HL-60 (cell line): ENCODE results near the gene POLR1B.
"Not testable (repeated sequence)": the region's sequence is repeated elsewhere in the genome, so short reads cannot be mapped to it uniquely, and the experiment has no call there.

Experiments used
- CTCF ChIP-seq: IDR thresholded peaks from one replicate; pipeline ENCODE4 v1.5.1; 2011; ENCODE audit warnings: low read length, control low read depth, inconsistent platforms; ENCODE audit not compliant: insufficient read depth
- GABPA ChIP-seq: IDR thresholded peaks from 2 replicates; pipeline ENCODE4 v1.6.1; 2012; ENCODE audit warnings: low read depth
- POLR2AphosphoS5 ChIP-seq: IDR thresholded peaks from 2 replicates; pipeline ENCODE4 v1.6.1; 2012; ENCODE audit warnings: low read depth
- SPI1 ChIP-seq: IDR thresholded peaks from 2 replicates; pipeline ENCODE4 v1.6.1; 2012; ENCODE audit warnings: low read depth, mild to moderate bottlenecking, borderline replicate concordance

- TF ChIP-seq CTCF, POLR2AphosphoS5, SPI1, GABPA: not testable (repeated sequence)
These were observed 32.8 kb upstream of the POLR1B start for GRCh38 chr2:112509239-112509998.
